Gastroesophageal sphincter (tissue), 4 donors: ENCODE results near the gene E2F2. TPM values are rescaled to one million over a fixed set of nuclear protein-coding genes. Genes with fewer than 3 reads are reported as not detected.

Experiments used
- ATAC-seq: fragments of 150-250 bp; one replicate; pipeline ENCODE4 v1.9.1; 2016; ENCODE audit warnings: mild to moderate bottlenecking, moderate library complexity
- H3K27ac ChIP-seq, 4 donors: fragments of 200-600 bp; sonication (generic) in 3 of 4; 1 replicate in 3 of 4; 2 replicates in 1 of 4; pipeline ENCODE4 v1.5.1; 2016 to 2019
- H3K27me3 ChIP-seq: fragments of 200-600 bp; sonication (generic); one replicate; pipeline ENCODE4 v1.5.1; 2019
- H3K36me3 ChIP-seq, 2 donors: fragments of 200-600 bp; sonication (generic); one replicate each; pipeline ENCODE4 v1.5.1; 2019; ENCODE audit warnings: control low read depth in 1 of 2
- H3K4me1 ChIP-seq, 3 donors: fragments of 200-600 bp; sonication (generic); 1 replicate in 2 of 3; 2 replicates in 1 of 3; pipeline ENCODE4 v1.5.1; 2016 to 2019; ENCODE audit warnings: control low read depth in 2 of 3
- H3K4me3 ChIP-seq, 2 donors: fragments of 200-600 bp; sonication (generic); one replicate each; pipeline ENCODE4 v1.5.1; 2019; ENCODE audit warnings: mild to moderate bottlenecking in 1 of 2, moderate library complexity in 1 of 2
- H3K9me3 ChIP-seq, 3 donors: fragments of 200-600 bp; sonication (generic); one replicate each; pipeline ENCODE4 v1.5.1; 2017 to 2019; ENCODE audit warnings: control low read depth in 2 of 3
- EP300 ChIP-seq: sonication (generic); formaldehyde crosslinking; IDR thresholded peaks from one replicate; pipeline ENCODE4 v1.6.1; 2017; ENCODE audit warnings: antibody characterized with exemption, mild to moderate bottlenecking
- POLR2A ChIP-seq, 2 donors: fragments of 450-650 bp; IDR thresholded peaks; one replicate each; pipeline ENCODE4 v1.6.1; 2017; ENCODE audit warnings: antibody characterized with exemption in 2 of 2, mild to moderate bottlenecking in 2 of 2, moderate library complexity in 1 of 2
- POLR2AphosphoS5 ChIP-seq: sonication (generic); formaldehyde crosslinking; IDR thresholded peaks from one replicate; pipeline ENCODE4 v1.6.1; 2017; ENCODE audit warnings: antibody characterized with exemption
- WGBS, 2 donors: methylation state at CpG; one replicate each; pipeline ENCODE4 v1.1.5; 2018; ENCODE audit warnings: low coverage in 1 of 2; 5-methylcytosine and 5-hydroxymethylcytosine counted together
- total RNA-seq, 4 donors: library from RNA; depleted of rRNA; stranded (reverse); fragments of >200 nt; gene quantifications; one replicate each; pipeline ENCODE4 v1.1.0, GENCODE V29; 2016
- TF ChIP-seq, protein P1 (sequence below), 4 experiments: fragments of 200-600 bp in 2 of 4; fragments of 450-650 bp in 2 of 4; sonication (generic) in 1 of 4; IDR thresholded peaks; one replicate each; pipeline ENCODE4 v1.5.1; 2017 to 2019; ENCODE audit warnings: antibody characterized with exemption in 4 of 4, mild to moderate bottlenecking in 2 of 4, moderate library complexity in 2 of 4

Gene E2F2
- total RNA-seq, 4 donors from 2014 or later: 0.08 to 0.17 TPM; not detected in 2

GRCh38 chr1:23527900-23528249 is 3.2 kb downstream of the E2F2 start:
- H3K4me1 ChIP-seq: peaks cover 7 to 39% (median 27%) of the 10 kb centered on the region in 3 donors
- no peak overlapping the region for H3K4me3 ChIP-seq
- H3K27ac ChIP-seq: no peak overlapping the region
- no peak for TF ChIP-seq POLR2AphosphoS5
- no peak for TF ChIP-seq POLR2A (IDR thresholded peaks at IDR 0.05)
- TF ChIP-seq EP300: no peak
- TF ChIP-seq, protein P1, sequence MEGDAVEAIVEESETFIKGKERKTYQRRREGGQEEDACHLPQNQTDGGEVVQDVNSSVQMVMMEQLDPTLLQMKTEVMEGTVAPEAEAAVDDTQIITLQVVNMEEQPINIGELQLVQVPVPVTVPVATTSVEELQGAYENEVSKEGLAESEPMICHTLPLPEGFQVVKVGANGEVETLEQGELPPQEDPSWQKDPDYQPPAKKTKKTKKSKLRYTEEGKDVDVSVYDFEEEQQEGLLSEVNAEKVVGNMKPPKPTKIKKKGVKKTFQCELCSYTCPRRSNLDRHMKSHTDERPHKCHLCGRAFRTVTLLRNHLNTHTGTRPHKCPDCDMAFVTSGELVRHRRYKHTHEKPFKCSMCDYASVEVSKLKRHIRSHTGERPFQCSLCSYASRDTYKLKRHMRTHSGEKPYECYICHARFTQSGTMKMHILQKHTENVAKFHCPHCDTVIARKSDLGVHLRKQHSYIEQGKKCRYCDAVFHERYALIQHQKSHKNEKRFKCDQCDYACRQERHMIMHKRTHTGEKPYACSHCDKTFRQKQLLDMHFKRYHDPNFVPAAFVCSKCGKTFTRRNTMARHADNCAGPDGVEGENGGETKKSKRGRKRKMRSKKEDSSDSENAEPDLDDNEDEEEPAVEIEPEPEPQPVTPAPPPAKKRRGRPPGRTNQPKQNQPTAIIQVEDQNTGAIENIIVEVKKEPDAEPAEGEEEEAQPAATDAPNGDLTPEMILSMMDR (IDR thresholded peaks at IDR 0.05): no peak
- WGBS, 2 donors: 60 to 70% methylated on average over 1 to 5 of the region's 6 CpGs
- no peaks in the 10 kb centered on the region for H3K36me3 ChIP-seq
- H3K27me3 ChIP-seq: peaks cover 52% of the 10 kb centered on the region
- no peak for ATAC-seq
- no peaks in the 10 kb centered on the region for H3K9me3 ChIP-seq

DNA sequence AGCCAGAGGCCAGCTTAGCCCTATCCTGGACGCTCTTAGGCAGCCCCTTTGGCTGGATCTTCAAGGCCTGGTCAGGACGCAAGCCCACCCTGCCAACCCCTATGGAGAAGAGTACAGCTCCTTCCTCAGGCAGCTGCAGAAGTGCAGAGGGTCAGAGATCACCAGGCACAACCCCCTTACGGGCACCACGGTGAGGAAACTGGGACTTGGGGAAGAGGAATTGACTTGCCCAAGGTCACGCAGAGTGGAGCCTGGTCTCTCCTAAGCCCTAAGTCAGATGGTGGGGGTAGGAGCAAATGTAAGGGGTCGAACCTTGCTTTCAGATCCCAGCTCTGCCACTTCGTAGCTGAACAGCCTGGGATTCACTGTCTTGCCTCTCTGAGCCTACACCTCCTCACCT is 3.7 kb downstream of the E2F2 start:
- H3K4me1 ChIP-seq: peaks cover 7 to 39% (median 27%) of the 10 kb centered on the region in 3 donors
- no peak overlapping the region for H3K4me3 ChIP-seq
- WGBS, 2 donors: 94% methylated on average over 3 of the region's 7 CpGs; no CpG with 5 or more reads in 1 of the 2 donors
- H3K27ac ChIP-seq: no peak overlapping the region
- no peak for ATAC-seq
- TF ChIP-seq, protein P1 (IDR thresholded peaks at IDR 0.05): no peak
- TF ChIP-seq EP300 (no peak), POLR2A (IDR thresholded peaks at IDR 0.05) (no peak), POLR2AphosphoS5 (no peak)
- H3K36me3 ChIP-seq: no peaks in the 10 kb centered on the region
- H3K9me3 ChIP-seq: no peaks in the 10 kb centered on the region
- peaks cover 52% of the 10 kb centered on the region for H3K27me3 ChIP-seq

GRCh38 chr1:23526329-23527041 is 4.5 kb downstream of the E2F2 start:
- 100% methylated on average over 3 of the region's 8 CpGs for WGBS, 2 donors
- no peak for ATAC-seq

GRCh38 chr1:23525558-23526250 is 5.3 kb downstream of the E2F2 start:
- Histone ChIP-seq H3K4me1 (peaks cover 4 to 28% (median 15%) of the 10 kb centered on the region in 3 donors), H3K36me3 (no peaks in the 10 kb centered on the region), H3K9me3 (no peaks in the 10 kb centered on the region), H3K27ac (no peak overlapping the region), H3K4me3 (no peak overlapping the region), H3K27me3 (peaks cover 50% of the 10 kb centered on the region)
- TF ChIP-seq POLR2AphosphoS5 (no peak), EP300 (no peak), POLR2A (IDR thresholded peaks at IDR 0.05) (no peak)
- TF ChIP-seq, protein P1 (IDR thresholded peaks at IDR 0.05): no peak
- ATAC-seq: no peak
- 60 to 87% methylated on average over 4 of the region's 5 CpGs for WGBS, 2 donors

More at GRCh38 chr1:23526329-23527041, 4.5 kb downstream of the E2F2 start:
- TF ChIP-seq POLR2AphosphoS5 (no peak), EP300 (no peak), POLR2A (IDR thresholded peaks at IDR 0.05) (no peak)
- TF ChIP-seq, protein P1 (IDR thresholded peaks at IDR 0.05): no peak
- Histone ChIP-seq H3K27me3 (peaks cover 52% of the 10 kb centered on the region), H3K4me3 (no peak overlapping the region), H3K9me3 (no peaks in the 10 kb centered on the region), H3K4me1 (peaks cover 7 to 34% (median 19%) of the 10 kb centered on the region in 3 donors), H3K27ac (no peak overlapping the region), H3K36me3 (no peaks in the 10 kb centered on the region)
